Central memory CD4-positive, alpha-beta T cell (primary cell): ENCODE data around the gene FCN1.

Source experiments
- DNase-seq: peaks from one replicate; pipeline ENCODE4 v3.0.0; 2022

FCN1 gene

DNA sequence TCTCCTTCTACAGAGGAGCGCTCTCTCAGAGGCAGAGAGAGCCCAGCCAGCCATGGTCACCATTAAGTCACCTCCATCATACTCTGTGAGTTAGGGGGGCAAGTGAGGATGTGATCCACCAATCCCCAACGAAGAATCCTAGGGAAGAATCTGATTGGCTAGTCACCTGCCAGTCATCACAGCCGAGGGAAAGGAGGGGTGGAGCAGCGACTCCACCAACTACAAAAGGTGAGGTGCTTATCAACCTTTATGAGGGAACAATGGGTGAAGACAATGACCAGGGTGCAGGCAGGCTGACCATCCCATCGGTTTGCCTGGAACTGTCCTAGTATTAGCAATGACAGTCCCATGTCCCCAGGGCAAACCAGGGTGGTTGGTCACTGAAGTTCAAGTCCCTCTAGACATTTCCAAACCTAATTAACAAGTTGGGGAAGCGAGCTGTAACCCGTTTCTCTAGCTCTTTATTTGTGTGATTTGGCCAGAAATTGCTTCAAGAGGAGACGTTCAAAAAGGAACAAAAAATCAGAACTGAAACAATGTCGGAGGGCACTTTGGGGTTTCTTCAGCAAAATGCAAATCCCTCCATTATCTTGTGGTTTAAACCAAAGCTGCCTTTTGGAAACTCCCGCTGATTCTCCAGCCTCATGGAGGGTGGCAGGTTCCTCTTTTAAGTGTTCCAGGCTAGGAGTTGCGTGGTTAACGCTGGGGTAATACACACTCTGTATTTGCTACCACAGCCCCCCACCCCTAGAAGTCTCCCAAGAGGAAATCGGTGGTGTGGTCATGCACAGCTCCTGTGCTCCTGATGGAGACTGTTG is 18.8 kb upstream of the FCN1 start:
- DNase-seq = no peak

DNA sequence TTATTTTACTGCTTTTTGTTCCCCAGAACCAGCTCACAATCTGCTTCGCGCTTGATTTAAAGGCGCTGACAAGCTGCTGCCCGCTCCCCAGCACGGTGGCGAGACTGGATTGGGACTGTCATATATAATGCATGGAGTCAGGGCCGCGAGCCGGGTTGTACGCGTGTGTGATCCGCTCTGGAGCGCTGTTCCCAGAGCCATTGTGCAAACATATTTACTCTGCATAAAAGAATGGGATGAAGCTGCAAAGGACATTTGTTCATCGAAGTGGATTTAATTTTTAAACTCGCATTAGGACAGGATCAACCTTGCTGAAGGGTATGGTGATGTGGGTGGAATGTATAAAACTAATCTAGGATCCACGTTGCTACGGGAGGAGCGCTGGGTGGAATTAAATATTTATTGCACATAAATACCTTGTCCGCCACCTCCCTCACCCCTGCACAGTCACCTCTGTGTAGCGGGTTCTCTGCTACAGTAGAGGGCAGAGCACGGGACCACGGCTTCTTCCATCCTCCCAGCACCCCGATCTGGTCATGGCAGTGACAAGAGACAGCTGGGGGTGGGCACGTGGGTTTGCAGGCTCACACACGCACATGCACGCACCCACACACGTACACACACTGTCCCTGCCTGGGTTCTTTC is 18.1 kb upstream of the FCN1 start:
- DNase-seq = no peak

DNA sequence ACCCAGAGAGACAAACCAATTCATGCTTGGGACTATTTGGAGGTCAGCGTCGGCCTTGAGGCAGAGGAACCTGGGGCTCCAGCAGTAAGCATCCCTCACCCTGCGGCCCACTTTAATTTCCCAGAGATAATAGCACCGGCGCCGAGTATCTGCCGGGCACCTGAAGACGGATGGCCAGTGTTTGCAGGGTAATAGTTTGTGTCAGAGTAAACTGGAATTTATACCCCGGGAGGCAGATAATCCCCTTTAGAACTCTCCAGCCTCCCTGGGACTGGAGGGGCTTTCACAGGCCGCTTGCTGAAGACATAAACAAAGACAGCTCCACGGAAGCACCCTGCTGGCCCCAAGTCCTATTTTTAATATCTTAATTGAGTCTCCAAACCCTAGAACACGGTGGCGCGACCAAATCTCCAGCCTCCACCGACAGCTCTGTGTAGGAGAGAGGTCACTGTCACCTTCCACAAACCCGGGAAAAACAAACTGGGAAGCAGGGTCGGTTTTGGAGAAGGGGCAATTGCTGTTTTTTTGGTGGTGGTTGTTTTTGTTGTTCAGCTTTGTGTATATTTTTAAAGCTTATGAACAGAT is 17.4 kb upstream of the FCN1 start:
- DNase-seq = no peak

DNA sequence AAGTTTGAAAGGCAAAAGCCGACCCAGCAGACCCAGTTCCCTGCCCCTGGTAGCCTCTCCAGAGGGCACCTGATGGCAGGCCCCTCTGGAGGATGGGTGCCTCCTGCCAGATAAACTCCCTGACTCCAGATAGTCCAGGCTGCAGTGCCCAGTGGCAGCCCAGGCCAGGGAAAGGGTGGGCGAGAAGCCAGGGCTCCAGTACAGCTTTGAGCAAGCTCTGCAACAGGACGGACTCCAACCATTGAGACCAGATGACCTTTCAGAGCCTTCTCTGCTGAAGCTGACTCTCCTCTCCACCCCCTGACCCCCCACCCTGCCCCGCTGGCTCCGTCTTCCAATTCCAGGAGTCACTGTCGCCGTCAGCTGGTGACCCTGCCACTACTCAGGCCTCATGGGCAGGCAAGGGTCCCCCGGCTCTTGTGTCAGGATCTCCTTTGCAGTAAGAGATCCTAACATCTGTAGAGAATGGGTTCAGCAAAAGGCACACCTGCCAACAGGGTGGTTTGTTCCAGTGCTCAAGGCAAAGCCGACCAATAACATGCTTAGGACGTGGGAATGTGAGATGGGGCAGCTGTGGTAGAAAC is 15.5 kb upstream of the FCN1 start:
- DNase-seq = no peak

GRCh38 chr9:134932606-134933005 is 14.9 kb upstream of the FCN1 start:
- DNase-seq = no peak

GRCh38 chr9:134932171-134932570 is 14.5 kb upstream of the FCN1 start:
- DNase-seq = no peak

DNA sequence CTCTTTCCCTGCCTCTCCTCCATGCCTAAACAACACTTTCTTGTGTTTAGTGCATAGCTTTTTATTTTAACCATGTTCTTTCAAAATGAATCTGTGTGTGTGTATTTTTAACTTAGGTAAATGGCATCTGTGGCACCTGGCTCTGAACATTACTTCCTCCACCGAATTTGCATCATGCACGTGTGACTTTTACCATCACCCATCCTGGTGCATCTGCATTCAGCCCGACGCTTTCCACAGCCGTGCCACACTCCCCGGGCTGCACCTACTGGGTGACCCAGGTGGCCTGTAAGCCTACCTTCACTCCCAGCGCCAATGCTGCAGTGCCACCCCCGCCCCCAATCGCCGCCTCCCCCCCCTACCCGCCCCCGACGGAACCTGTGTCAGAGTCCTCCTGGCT is 12.7 kb upstream of the FCN1 start:
- DNase-seq = no peak

- DNase-seq = no peak
Measured at GRCh38 chr9:134929193-134930158, 11.8 kb upstream of the FCN1 start.

DNA sequence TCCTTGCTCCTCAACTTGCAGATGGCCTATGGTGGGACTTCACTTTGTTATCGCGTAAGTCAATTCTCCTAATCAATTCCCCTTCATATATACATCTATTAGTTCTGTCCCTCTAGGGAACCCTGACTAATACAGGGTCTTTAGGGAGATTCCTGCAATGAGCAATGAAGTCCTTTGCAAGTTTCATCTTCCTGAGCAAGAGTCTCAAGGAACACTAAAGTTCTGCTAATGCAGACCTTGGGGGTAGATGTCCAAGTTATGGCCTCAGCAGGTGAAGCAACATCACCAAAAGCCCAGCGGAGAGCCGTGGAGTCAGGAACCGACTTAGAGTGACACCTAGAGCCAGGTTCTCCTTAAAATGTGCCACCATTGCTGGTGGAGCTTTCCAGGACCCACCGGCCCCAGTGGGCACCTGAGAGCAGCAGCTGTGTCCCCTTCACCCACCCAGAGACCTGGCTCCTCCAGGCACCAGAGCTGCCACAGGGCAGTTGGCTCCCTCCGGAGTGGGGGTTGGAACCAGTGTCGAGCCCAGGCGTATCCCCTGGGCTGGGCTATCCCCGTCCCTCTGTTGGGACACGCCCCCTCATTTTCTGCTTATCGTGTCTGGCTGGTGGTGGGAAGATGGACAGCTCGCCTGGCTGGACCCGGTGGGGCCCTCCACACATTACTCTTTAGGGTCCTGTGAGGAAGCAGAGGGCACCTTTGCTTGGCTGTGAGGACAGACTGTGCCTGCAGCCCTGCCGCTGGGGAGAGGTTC is 10.9 kb upstream of the FCN1 start:
- DNase-seq = no peak

DNA sequence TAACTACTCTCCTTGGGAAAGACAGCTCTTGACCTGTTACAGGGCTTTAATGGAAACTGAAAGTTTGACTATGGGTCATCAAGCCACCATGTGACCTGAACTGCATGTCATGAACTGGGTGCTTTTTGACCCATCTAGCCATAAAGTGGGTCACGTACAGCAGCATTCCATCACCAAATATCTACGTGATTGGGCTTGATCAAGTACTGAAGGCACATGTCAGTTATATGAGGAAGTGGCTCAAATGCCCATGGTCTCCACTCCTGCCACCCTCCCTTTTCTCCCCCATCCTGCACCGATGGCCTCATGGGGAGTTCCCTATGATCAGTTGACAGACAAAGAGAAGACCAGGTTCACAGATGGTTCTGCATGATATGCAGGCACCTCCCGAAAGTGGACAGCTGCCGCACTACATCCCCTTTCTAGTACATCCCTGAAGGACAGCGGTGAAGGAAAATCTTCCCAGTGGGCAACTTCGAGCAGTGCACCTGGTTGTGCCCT is 7.3 kb upstream of the FCN1 start:
- DNase-seq = no peak

- DNase-seq = no peak
Measured at GRCh38 chr9:134923466-134923865, 5.8 kb upstream of the FCN1 start.

DNA sequence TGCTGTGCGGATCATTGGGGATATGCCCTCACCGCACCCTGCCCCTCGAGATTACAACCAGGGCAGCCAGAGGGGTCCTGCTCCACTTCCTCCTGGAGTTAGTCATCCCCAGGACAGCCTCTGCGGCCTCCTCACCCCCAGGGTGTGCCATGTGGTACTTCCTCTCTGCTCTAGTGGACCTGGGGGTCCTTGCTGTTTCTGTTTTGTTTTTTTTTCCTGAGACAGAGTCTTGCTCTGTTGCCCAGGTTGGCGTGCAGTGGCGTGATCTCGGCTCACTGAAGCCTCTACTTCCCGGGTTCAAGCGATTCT is 5.2 kb upstream of the FCN1 start:
- DNase-seq = no peak

DNA sequence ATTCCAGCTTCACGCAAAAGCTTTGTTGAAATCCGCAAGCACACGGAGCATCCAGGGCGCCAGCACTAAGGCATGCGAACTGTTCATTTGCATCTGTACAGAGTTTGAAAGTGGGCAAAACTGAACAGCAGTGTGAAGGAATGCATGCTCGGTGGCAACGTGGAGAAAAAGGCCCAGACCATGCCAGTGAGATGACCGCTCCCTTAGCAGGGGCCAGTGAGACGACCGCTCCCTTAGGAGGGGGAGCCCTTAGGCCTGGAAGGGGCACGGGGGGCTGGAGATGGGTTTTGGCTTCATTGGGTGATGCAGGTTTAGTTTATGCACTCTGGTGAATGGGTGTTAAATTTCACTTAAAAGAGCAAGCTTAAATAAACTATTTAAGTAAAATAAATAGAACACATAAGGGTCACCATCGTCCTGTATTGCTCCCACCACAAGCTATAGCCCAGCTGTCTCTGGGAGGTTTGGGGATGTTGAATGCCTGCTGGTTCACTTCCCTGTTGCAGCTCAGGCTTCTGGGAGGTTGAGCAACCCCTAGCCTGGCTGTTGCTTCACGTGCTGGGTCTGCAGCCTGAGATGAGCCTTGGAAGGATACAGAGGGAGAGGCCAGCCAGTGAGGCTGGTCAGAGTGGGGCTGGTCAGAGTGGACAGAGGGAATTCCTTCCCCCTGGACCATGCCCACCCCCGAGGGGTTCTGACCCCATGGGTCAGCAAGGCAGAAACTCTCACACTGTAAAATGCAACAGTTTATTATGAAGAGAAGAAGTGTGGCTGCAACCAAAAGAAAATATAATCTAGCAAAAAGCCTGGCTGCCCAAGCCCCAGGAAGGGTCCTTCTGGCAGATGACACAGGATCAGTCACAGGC is 4.6 kb upstream of the FCN1 start:
- no peak for DNase-seq

DNA sequence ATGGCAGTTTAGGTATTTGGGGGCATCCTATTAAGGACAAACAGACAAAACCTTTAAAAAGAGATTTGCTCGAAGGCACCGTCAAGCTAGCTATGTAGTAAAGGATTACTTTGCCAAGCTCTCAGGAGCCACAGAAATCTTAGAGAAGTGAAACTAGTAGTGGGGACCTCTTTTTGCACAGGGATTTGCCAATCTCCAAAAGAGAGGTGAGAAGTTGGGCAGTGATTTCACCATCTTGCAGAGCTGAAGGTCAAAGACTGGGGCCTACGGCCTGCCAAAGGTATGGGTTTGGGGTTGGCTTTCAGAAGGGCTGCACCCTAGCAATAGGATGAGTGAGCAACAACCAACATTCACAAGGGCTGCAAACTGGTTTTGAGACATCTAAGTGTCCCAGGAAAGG is 1.6 kb upstream of the FCN1 start:
- no peak for DNase-seq

DNA sequence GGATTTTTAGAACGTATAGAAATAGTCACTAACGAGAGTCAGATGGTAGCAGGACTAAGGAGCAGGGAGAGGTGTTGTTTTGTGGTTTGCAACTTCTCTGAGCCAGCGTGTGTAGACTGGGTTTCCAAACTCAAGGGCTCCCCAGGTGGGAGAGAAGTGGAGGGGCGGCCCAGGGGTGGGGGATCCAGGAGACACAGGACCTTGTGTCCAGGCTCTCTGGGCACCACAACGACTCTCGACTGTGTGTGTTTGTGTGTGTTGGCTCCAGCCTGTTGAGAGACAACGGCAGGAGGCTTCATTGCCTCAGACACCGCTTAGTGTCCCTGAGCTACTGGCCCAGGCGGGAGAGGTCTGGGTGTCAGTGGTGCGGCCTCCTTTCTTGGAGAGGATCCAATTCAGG is 934 bp upstream of the FCN1 start:
- no peak for DNase-seq

DNA sequence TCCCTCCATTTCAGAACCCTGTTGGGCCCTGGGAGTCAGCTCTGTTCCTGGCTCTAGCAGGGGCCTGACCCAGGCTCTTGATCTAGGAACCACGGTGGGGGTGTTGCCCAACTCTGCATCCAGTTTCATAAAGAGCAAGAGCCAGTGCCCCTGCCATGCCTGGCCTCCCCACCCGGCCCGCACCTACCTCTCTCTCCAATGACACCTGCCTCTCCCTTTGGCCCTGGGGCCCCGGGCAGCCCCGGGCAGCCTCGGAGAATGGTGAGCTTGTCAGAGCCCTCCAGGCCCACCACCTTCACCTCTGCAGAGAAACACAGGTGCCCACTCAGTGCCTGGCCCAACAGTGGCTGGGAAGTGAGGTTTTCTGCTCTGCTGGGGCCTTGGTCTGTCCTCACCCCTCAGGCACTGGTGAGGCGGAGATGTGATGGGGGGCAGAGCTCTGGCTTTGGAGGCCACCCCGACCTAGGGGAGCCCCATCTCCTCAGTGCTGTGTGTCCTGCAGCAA is 1.5 kb downstream of the FCN1 start:
- no peak for DNase-seq

DNA sequence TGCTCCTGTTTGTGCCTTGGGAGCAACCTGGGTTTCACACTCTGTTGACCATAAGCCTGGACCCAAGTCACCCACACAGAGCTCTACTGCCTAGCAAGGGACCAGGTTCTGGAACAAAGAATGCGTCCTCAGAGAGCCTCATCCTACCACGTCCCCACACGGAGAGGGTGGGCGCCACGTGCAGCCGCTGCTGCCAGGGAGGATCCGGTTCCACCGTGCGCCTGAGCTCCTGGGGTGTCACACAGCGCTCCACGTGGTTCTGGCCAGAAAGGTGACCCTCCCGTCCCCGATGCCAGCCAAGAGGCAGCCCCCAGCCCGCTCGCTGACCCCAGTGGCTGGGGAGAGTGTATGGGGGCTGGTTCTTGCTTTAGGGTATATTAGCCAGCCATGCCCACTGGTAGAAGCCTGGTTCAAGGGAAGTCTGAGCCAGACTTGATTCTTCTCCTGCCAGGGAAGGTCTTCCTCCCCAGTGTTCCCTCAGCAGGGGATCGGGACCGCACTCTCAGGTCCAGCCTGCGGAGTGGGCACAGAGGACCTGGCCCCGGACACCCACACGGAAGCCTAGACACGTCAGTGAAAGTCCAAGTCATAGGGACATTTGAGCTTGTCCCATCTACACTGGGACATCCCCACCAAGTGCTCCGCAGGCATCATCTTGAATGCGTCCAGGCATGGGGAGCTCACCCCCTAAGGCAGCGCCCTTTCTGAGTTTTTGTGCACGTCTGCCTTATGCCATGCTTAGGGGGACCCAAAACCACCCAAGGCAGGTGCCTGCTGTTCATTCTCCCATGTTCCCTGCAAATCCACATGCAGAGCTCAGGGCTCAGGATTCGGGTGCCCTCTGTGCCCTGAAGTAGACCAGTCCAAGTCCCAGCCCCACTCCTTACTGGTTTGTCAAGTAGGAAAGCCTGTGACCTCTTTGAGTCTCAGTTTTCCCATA is 2.4 kb downstream of the FCN1 start:
- DNase-seq = no peak

DNA sequence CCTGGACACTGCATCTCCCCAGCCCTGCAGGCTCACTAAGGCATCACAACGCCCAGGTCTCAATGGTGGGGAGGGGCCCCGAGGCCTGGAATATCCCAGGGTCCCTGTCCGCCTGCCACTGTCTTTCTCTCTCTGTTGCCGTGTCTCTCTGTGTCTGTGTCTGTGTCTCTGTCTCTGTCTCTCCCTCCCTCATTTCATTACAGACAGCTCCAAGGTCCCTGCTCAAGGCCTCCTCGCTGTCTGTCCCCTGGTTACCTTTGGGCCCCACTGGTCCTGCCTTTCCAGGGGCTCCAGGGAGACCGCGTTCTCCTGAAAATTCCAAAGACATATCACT is 3.2 kb downstream of the FCN1 start:
- DNase-seq = no peak

- no peak for DNase-seq
Measured at GRCh38 chr9:134913713-134914500, 3.8 kb downstream of the FCN1 start.
